ENCODE data around the gene SH3GLB2.

SH3GLB2 gene

GRCh38 chr9:129028192-129028966 is at the start of gene SH3GLB2:
SH3GLB2 (minus strand) TSS chr9:129028331; CDS start chr9:129028154, 177 bp downstream.
- peak; percentile 93 for DNase-seq (ENCODE audit: low read depth)

- DNase-seq (ENCODE audit: low read depth), result no peak
Measured at GRCh38 chr9:129077236-129077635, 49.1 kb upstream of the SH3GLB2 start.

GRCh38 chr9:129076640-129077037 is 48.5 kb upstream of the SH3GLB2 start:
- no peak for DNase-seq (ENCODE audit: low read depth)

GRCh38 chr9:129075996-129076639 is 48.0 kb upstream of the SH3GLB2 start:
- no peak for DNase-seq (ENCODE audit: low read depth)

GRCh38 chr9:129074106-129074505 is 46.0 kb upstream of the SH3GLB2 start:
- no peak for DNase-seq (ENCODE audit: low read depth)

- DNase-seq (ENCODE audit: low read depth), result no peak
Measured at GRCh38 chr9:129073404-129073803, 45.3 kb upstream of the SH3GLB2 start.

- DNase-seq (ENCODE audit: low read depth), result no peak
Measured at GRCh38 chr9:129072171-129072570, 44.0 kb upstream of the SH3GLB2 start.

- DNase-seq (ENCODE audit: low read depth), result no peak
Measured at GRCh38 chr9:129071526-129072126, 43.5 kb upstream of the SH3GLB2 start.

- no peak for DNase-seq (ENCODE audit: low read depth)
Measured at GRCh38 chr9:129070696-129071525, 42.8 kb upstream of the SH3GLB2 start.

- no peak for DNase-seq (ENCODE audit: low read depth)
Measured at GRCh38 chr9:129069862-129070641, 41.9 kb upstream of the SH3GLB2 start.

GRCh38 chr9:129068990-129069861 is 41.1 kb upstream of the SH3GLB2 start:
- peak; percentile 40 for DNase-seq (ENCODE audit: low read depth)

- no peak for DNase-seq (ENCODE audit: low read depth)
Measured at GRCh38 chr9:129068110-129068509, 40.0 kb upstream of the SH3GLB2 start.

GRCh38 chr9:129064499-129064908 is 36.4 kb upstream of the SH3GLB2 start:
- DNase-seq (ENCODE audit: low read depth), result no peak

GRCh38 chr9:129063061-129063460 is 34.9 kb upstream of the SH3GLB2 start:
- no peak for DNase-seq (ENCODE audit: low read depth)

GRCh38 chr9:129060991-129061390 is 32.9 kb upstream of the SH3GLB2 start:
- DNase-seq (ENCODE audit: low read depth), result no peak

- DNase-seq (ENCODE audit: low read depth), result no peak
Measured at GRCh38 chr9:129059796-129060785, 32.0 kb upstream of the SH3GLB2 start.

GRCh38 chr9:129058965-129059795 is 31.0 kb upstream of the SH3GLB2 start:
- DNase-seq (ENCODE audit: low read depth), result no peak

- DNase-seq (ENCODE audit: low read depth), result no peak
Measured at GRCh38 chr9:129054163-129054851, 26.2 kb upstream of the SH3GLB2 start.

All from activated T-cell treated with anti-CD3 and anti-CD28 coated beads for 24 hours (primary cell).